GM12878 (cell line): Measurements from ENCODE around the gene NOP16. TPM values are rescaled to one million over a fixed set of nuclear protein-coding genes. Genes with fewer than 3 reads are reported as not detected.
A peak's percentile ranks its signal among the peaks of the same experiment; 100 is the strongest.

ENCODE experiments used
- ETV6 ChIP-seq, 2 experiments: fragments of 450-650 bp in 1 of 2; IDR thresholded peaks in 1 of 2; conservative IDR thresholded peaks in 1 of 2; 2 replicates each; pipeline ENCODE4 v1.6.1; 2014; ENCODE audit warnings: antibody characterized with exemption in 1 of 2, borderline replicate concordance in 1 of 2, low read depth in 1 of 2, mild to moderate bottlenecking in 1 of 2, moderate library complexity in 1 of 2
- EZH2 ChIP-seq: IDR thresholded peaks from 2 replicates; pipeline ENCODE4 v1.6.1; 2012; ENCODE audit warnings: low read depth, mild to moderate bottlenecking, control low read depth, inconsistent platforms, low read length, borderline replicate concordance; ENCODE audit not compliant: control insufficient read depth
- FOS ChIP-seq: IDR thresholded peaks from 3 replicates; pipeline ENCODE4 v1.6.1; 2011; ENCODE audit warnings: borderline replicate concordance; ENCODE audit not compliant: insufficient read length; ENCODE audit errors: extremely low read depth
- IKZF2 ChIP-seq, 2 experiments: fragments of 450-650 bp; IDR thresholded peaks; 2 replicates each; pipeline ENCODE4 v1.6.1; 2017; ENCODE audit warnings: mild to moderate bottlenecking in 2 of 2, moderate library complexity in 2 of 2
- MAX ChIP-seq: IDR thresholded peaks from 2 replicates; pipeline ENCODE4 v1.6.1; 2012; ENCODE audit warnings: low read depth, low read length, improper control_type of control experiment
- MYC ChIP-seq: IDR thresholded peaks from 2 replicates; pipeline ENCODE4 v1.6.1; 2011; ENCODE audit warnings: mild to moderate bottlenecking, low read length, moderate library complexity, inconsistent platforms; ENCODE audit not compliant: insufficient read depth, insufficient replicate concordance, insufficient read length, severe bottlenecking
- NR2F1 ChIP-seq: fragments of 450-650 bp; conservative IDR thresholded peaks from 2 replicates; pipeline ENCODE4 v1.6.1; 2017; ENCODE audit warnings: mild to moderate bottlenecking
- POLR2AphosphoS2 ChIP-seq: IDR thresholded peaks from 2 replicates; pipeline ENCODE4 v1.6.1; 2011; ENCODE audit warnings: low read depth, mild to moderate bottlenecking, low read length, improper control_type of control experiment, moderate library complexity
- RAD51 ChIP-seq: fragments of 450-650 bp; IDR thresholded peaks from 2 replicates; pipeline ENCODE4 v1.6.1; 2016; ENCODE audit warnings: moderate library complexity, mild to moderate bottlenecking, inconsistent platforms
- SMARCA5 ChIP-seq: fragments of 450-650 bp; IDR thresholded peaks from 2 replicates; pipeline ENCODE4 v1.6.1; 2017; ENCODE audit warnings: mild to moderate bottlenecking
- SMC3 ChIP-seq: IDR thresholded peaks from 2 replicates; pipeline ENCODE4 v1.6.1; 2011; ENCODE audit warnings: low read length, improper control_type of control experiment, borderline replicate concordance
- TBL1XR1 ChIP-seq: IDR thresholded peaks from 2 replicates; pipeline ENCODE4 v1.6.1; 2012; ENCODE audit warnings: low read depth, low read length, improper control_type of control experiment
- polyA plus RNA-seq, 11 experiments: library from polyadenylated mRNA; depleted of rRNA in 4 of 11; unstranded in 6 of 11; stranded (reverse) in 5 of 11; fragments of >200 nt; fragmentation: Nextera tagmentation in 4 of 11; fragmentation: Illumina TruSeq in 1 of 11; extraction: Ambion mirVana in 4 of 11; extraction: Trizol in 1 of 11; gene quantifications; 1 replicate in 1 of 11; 2 replicates in 10 of 11; pipeline versions ENCODE4 v1.2.1 to v1.2.3, GENCODE V29; 2011 to 2016; ENCODE audit warnings: inconsistent platforms in 2 of 11, missing spikeins in 2 of 11, low read depth in 1 of 11
- total RNA-seq, 4 experiments: library from RNA; depleted of rRNA in 3 of 4; stranded (reverse); fragments of >200 nt in 3 of 4; fragmentation: Illumina TruSeq in 1 of 4; extraction: Trizol in 1 of 4; gene quantifications; 2 replicates each; pipeline versions ENCODE4 v1.2.1 to v1.2.3, GENCODE V29; 2013 to 2021
- TF ChIP-seq, protein P1 (sequence below): fragments of 450-650 bp; IDR thresholded peaks from 2 replicates; pipeline ENCODE4 v1.6.1; 2017; ENCODE audit warnings: mild to moderate bottlenecking, moderate library complexity
- TF ChIP-seq, protein P2 (sequence below): IDR thresholded peaks from 2 replicates; pipeline ENCODE4 v1.6.1; 2011; ENCODE audit warnings: borderline replicate concordance, low read depth, mild to moderate bottlenecking, moderate library complexity, low read length; ENCODE audit not compliant: insufficient read depth, poor library complexity, severe bottlenecking
- TF ChIP-seq, protein P3 (sequence below): fragments of 450-650 bp; IDR thresholded peaks from 2 replicates; pipeline ENCODE4 v1.6.1; 2017; ENCODE audit warnings: mild to moderate bottlenecking
- TF ChIP-seq, protein P4 (sequence below): fragments of 150-350 bp; IDR thresholded peaks from 2 replicates; pipeline ENCODE4 v1.6.1; 2014; ENCODE audit warnings: mild to moderate bottlenecking, low read depth, low read length

The NOP16 gene
- total and polyA plus RNA-seq, 10 of the 15 experiments (the other 5 are each of a cell fraction or from before 2014, with no cell fraction given): 50.3 to 276 (median 116) TPM

DNA sequence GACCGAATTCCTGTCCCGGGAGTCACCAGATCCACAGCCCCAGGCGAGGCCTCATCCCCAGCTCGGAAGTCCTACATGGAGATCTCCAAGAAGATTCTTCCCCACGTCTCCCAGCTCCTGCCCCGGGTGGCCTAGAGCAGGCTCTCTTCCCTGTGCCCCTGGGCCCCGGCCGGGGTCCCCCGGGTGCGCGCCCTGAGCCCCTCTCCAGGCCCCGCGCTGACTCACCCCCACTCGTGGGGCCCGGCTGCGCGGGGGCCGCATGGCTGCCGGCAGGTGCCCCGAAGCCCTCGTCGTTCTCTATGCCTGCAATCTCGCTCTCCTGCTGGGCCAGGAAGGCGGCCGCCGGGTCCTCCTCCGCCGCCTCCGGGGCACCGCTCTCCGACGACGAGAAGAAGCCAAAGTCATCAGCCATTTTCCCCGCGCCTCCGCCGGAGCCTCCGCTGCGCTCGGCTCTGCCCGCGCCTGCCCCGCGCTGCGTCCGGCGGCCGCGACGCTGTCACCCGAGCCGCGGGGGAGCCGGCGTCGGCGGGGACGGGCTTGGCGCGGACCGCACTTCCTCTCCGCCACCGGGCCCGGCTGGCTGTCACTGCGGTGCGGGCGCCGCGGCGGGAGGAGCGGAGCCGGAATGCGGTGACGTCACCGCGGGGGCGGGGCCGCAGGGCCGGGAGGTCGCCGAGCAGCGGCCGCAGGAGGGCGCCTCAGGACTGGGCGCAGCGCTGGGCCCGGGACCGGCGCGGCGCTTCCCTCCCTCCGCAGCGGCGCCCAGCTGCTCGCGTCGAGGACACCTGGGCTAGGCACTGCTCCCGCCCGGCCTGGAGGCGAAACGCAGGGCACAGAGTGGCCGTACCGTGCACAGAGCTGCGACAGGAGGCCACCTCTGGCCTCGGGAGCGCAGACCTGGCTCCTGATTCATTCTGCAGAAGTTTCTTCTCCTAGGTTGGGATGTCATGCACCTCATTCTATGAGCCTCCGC, 27.8 kb upstream of the NOP16 start, which contains the start of gene CLTB (continued):
- TF ChIP-seq, protein P1, sequence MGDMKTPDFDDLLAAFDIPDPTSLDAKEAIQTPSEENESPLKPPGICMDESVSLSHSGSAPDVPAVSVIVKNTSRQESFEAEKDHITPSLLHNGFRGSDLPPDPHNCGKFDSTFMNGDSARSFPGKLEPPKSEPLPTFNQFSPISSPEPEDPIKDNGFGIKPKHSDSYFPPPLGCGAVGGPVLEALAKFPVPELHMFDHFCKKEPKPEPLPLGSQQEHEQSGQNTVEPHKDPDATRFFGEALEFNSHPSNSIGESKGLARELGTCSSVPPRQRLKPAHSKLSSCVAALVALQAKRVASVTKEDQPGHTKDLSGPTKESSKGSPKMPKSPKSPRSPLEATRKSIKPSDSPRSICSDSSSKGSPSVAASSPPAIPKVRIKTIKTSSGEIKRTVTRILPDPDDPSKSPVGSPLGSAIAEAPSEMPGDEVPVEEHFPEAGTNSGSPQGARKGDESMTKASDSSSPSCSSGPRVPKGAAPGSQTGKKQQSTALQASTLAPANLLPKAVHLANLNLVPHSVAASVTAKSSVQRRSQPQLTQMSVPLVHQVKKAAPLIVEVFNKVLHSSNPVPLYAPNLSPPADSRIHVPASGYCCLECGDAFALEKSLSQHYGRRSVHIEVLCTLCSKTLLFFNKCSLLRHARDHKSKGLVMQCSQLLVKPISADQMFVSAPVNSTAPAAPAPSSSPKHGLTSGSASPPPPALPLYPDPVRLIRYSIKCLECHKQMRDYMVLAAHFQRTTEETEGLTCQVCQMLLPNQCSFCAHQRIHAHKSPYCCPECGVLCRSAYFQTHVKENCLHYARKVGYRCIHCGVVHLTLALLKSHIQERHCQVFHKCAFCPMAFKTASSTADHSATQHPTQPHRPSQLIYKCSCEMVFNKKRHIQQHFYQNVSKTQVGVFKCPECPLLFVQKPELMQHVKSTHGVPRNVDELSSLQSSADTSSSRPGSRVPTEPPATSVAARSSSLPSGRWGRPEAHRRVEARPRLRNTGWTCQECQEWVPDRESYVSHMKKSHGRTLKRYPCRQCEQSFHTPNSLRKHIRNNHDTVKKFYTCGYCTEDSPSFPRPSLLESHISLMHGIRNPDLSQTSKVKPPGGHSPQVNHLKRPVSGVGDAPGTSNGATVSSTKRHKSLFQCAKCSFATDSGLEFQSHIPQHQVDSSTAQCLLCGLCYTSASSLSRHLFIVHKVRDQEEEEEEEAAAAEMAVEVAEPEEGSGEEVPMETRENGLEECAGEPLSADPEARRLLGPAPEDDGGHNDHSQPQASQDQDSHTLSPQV: peak; percentile 89
- TF ChIP-seq ETV6 (conservative IDR thresholded peaks at IDR 0.05 in 1 of 2, IDR thresholded peaks at IDR 0.05 in 1 of 2; ENCODE audit: borderline replicate concordance in 1 of 2, low read depth in 1 of 2): no peak
- no peak for TF ChIP-seq MAX
- TF ChIP-seq TBL1XR1: no peak
- TF ChIP-seq EZH2: no peak
- TF ChIP-seq, protein P2, sequence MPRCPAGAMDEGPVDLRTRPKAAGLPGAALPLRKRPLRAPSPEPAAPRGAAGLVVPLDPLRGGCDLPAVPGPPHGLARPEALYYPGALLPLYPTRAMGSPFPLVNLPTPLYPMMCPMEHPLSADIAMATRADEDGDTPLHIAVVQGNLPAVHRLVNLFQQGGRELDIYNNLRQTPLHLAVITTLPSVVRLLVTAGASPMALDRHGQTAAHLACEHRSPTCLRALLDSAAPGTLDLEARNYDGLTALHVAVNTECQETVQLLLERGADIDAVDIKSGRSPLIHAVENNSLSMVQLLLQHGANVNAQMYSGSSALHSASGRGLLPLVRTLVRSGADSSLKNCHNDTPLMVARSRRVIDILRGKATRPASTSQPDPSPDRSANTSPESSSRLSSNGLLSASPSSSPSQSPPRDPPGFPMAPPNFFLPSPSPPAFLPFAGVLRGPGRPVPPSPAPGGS: no peak
- TF ChIP-seq, protein P3, sequence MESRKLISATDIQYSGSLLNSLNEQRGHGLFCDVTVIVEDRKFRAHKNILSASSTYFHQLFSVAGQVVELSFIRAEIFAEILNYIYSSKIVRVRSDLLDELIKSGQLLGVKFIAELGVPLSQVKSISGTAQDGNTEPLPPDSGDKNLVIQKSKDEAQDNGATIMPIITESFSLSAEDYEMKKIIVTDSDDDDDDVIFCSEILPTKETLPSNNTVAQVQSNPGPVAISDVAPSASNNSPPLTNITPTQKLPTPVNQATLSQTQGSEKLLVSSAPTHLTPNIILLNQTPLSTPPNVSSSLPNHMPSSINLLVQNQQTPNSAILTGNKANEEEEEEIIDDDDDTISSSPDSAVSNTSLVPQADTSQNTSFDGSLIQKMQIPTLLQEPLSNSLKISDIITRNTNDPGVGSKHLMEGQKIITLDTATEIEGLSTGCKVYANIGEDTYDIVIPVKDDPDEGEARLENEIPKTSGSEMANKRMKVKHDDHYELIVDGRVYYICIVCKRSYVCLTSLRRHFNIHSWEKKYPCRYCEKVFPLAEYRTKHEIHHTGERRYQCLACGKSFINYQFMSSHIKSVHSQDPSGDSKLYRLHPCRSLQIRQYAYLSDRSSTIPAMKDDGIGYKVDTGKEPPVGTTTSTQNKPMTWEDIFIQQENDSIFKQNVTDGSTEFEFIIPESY: no peak
- TF ChIP-seq POLR2AphosphoS2: no peak
- no peak for TF ChIP-seq RAD51
- TF ChIP-seq SMC3: peak; percentile 68
- no peak for TF ChIP-seq MYC
- TF ChIP-seq SMARCA5: peak; percentile 96
- TF ChIP-seq FOS: no peak
- peak; percentile 93 for TF ChIP-seq NR2F1
- TF ChIP-seq IKZF2 (IDR thresholded peaks at IDR 0.05): no peak
- TF ChIP-seq, protein P4, sequence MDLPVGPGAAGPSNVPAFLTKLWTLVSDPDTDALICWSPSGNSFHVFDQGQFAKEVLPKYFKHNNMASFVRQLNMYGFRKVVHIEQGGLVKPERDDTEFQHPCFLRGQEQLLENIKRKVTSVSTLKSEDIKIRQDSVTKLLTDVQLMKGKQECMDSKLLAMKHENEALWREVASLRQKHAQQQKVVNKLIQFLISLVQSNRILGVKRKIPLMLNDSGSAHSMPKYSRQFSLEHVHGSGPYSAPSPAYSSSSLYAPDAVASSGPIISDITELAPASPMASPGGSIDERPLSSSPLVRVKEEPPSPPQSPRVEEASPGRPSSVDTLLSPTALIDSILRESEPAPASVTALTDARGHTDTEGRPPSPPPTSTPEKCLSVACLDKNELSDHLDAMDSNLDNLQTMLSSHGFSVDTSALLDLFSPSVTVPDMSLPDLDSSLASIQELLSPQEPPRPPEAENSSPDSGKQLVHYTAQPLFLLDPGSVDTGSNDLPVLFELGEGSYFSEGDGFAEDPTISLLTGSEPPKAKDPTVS: no peak
